T-cell (primary cell): ENCODE measurements around the gene AK4. TPM values are rescaled to one million over a fixed set of nuclear protein-coding genes. Genes with fewer than 3 reads are reported as not detected.

Source experiments
- ATAC-seq, 4 experiments: fragments of 200-7000 bp in 3 of 4; fragments of 150-1000 bp in 1 of 4; cut with Tn5 transposase; replicated peaks in 1 of 4; 1 replicate in 3 of 4; 2 replicates in 1 of 4; pipeline ENCODE4 v1.10.0; 2021; ENCODE audit warnings: moderate library complexity in 3 of 4, mild to moderate bottlenecking in 2 of 4, moderate number of reproducible peaks in 1 of 4
- CTCF ChIA-PET, 2 donors: fragments of 300-600 bp; sonication (Branson Sonifier 250); formaldehyde crosslinking; loops; one replicate each; lab custom pipeline; 2022; ENCODE audit warnings: antibody characterized with exemption in 2 of 2; lab: Charles Lee
- POLR2A ChIA-PET, 2 donors: fragments of 300-600 bp; sonication (Branson Sonifier 250); formaldehyde crosslinking; loops; one replicate each; lab custom pipeline; 2022; ENCODE audit warnings: antibody characterized with exemption in 2 of 2; lab: Charles Lee
- DNase-seq, 35 experiments: peaks; one replicate each; pipeline versions ENCODE4 v3.0.0 to v3.0.0-alpha.2; 2013 to 2023
- H3K27ac ChIP-seq: one replicate; pipeline ENCODE4 v1.5.1; 2013; ENCODE audit warnings: low read length
- H3K27me3 ChIP-seq, 2 experiments: replicated peaks in 1 of 2; 1 replicate in 1 of 2; 2 replicates in 1 of 2; pipeline versions ENCODE4 v1.6.1 to v1.7.0; 2013; ENCODE audit warnings: low read length in 1 of 2, mixed read lengths in 1 of 2; ENCODE audit not compliant: control insufficient read depth in 2 of 2, insufficient read depth in 2 of 2; ENCODE audit errors: extremely low read depth in 1 of 2
- H3K36me3 ChIP-seq, 2 donors: 1 replicate in 1 of 2; 2 replicates in 1 of 2; pipeline versions ENCODE4 v1.6.1 to v1.7.0; 2013; ENCODE audit warnings: low read length in 1 of 2; ENCODE audit not compliant: control insufficient read depth in 2 of 2, insufficient read depth in 1 of 2; ENCODE audit errors: extremely low read depth in 1 of 2
- H3K4me1 ChIP-seq, 2 experiments: 1 replicate in 1 of 2; 2 replicates in 1 of 2; pipeline versions ENCODE4 v1.6.1 to v1.7.0; 2013; ENCODE audit warnings: low read length in 2 of 2, mixed read lengths in 1 of 2; ENCODE audit not compliant: insufficient read depth in 2 of 2, control insufficient read depth in 1 of 2; ENCODE audit errors: extremely low read depth in 1 of 2
- H3K4me3 ChIP-seq, 2 donors: 1 replicate in 1 of 2; 2 replicates in 1 of 2; pipeline versions ENCODE4 v1.5.1 to v1.7.0; 2013; ENCODE audit warnings: mild to moderate bottlenecking in 2 of 2, low read length in 1 of 2, moderate library complexity in 1 of 2; ENCODE audit not compliant: control insufficient read depth in 1 of 2; ENCODE audit errors: extremely low read depth in 1 of 2
- H3K9me3 ChIP-seq: 2 replicates; pipeline ENCODE4 v1.7.0; 2013
- H3K27ac Mint-ChIP-seq, 2 donors: one replicate each; pipeline ENCODE4 v1.8.0; 2020 to 2021; ENCODE audit warnings: mild to moderate bottlenecking in 2 of 2, mixed read lengths in 2 of 2
- H3K27me3 Mint-ChIP-seq, 2 donors: one replicate each; pipeline ENCODE4 v1.8.0; 2021 to 2022; ENCODE audit warnings: mixed read lengths in 2 of 2
- H3K36me3 Mint-ChIP-seq: one replicate; pipeline ENCODE4 v1.8.0; 2021; ENCODE audit warnings: mixed read lengths
- H3K4me1 Mint-ChIP-seq, 3 donors: one replicate each; pipeline ENCODE4 v1.8.0; 2020 to 2022; ENCODE audit warnings: mixed read lengths in 3 of 3, mild to moderate bottlenecking in 1 of 3
- H3K4me3 Mint-ChIP-seq, 3 donors: one replicate each; pipeline ENCODE4 v1.8.0; 2020 to 2022; ENCODE audit warnings: mild to moderate bottlenecking in 3 of 3, mixed read lengths in 3 of 3, moderate library complexity in 3 of 3
- H3K9me3 Mint-ChIP-seq, 3 donors: one replicate each; pipeline ENCODE4 v1.8.0; 2020 to 2022; ENCODE audit warnings: mixed read lengths in 3 of 3
- WGBS: methylation state at CpG from one replicate; pipeline ENCODE4 v1.1.5; 2013; ENCODE audit warnings: missing lambda C conversion rate; ENCODE audit not compliant: insufficient coverage; 5-methylcytosine and 5-hydroxymethylcytosine counted together
- total RNA-seq, 35 experiments: library from RNA in 6 of 35; stranded (reverse) in 6 of 35; fragments of 120-200 nt in 1 of 35; gene quantifications; one replicate each; pipeline versions ENCODE4 v1.2.1 to v1.2.4 and lab custom pipeline; 2013 to 2026

Gene AK4
- total RNA-seq, 5 donors from 2014 or later (not counting 1 experiment from before 2014, with no cell fraction given): 0.18 to 2.4 (median 1.1) TPM

DNA sequence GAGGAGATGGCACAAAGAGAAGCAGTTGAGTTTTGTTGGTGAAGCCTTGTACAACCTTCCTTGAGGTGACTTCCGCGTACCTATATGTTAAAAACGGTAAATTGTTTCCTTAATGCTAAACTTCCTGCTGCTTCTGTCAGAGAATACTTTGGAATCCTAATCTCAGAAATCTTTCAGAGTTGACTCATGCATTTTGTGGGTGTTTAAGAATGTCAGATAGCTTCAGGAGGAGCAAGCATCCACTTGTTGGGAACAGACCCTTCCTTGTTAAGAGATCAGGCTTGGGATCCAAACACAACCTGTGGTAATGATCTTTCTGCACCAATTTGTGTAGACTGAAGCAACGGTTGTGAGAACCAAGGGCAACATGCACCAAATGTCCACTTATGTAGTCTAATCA lies 29.5 kb downstream of the AK4 start:
- 85% methylated on average over 3 of the region's 4 CpGs for WGBS
- no peaks in the 10 kb centered on the region for H3K9me3 ChIP-seq
- Mint-ChIP-seq H3K9me3 (no peaks in the 10 kb centered on the region), H3K27me3 (peaks cover 5 to 9% of the 10 kb centered on the region in 2 donors), H3K27ac (no peak overlapping the region), H3K4me3 (no peak overlapping the region), H3K36me3 (no peaks in the 10 kb centered on the region), H3K4me1 (no peaks in the 10 kb centered on the region)
- ATAC-seq: no peak
- H3K4me3 ChIP-seq: no peak overlapping the region
- H3K27ac ChIP-seq: no peak overlapping the region
- POLR2A ChIA-PET: no interaction called here
- no peaks in the 10 kb centered on the region for H3K27me3 ChIP-seq
- CTCF ChIA-PET: no interaction called here
- no peak for DNase-seq
- no peaks in the 10 kb centered on the region for H3K36me3 ChIP-seq
- H3K4me1 ChIP-seq: no peaks in the 10 kb centered on the region

GRCh38 chr1:65178235-65178634 lies 30.2 kb downstream of the AK4 start:
- 84% methylated on average over 4 of the region's 5 CpGs for WGBS
- no peak for ATAC-seq
- Mint-ChIP-seq H3K4me1 (no peaks in the 10 kb centered on the region), H3K27me3 (peaks cover 5 to 9% of the 10 kb centered on the region in 2 donors), H3K27ac (no peak overlapping the region), H3K36me3 (no peaks in the 10 kb centered on the region), H3K4me3 (no peak overlapping the region), H3K9me3 (no peaks in the 10 kb centered on the region)
- H3K27me3 ChIP-seq: no peaks in the 10 kb centered on the region
- H3K36me3 ChIP-seq: no peaks in the 10 kb centered on the region
- ChIA-PET POLR2A (no interaction called here), CTCF (no interaction called here)
- no peaks in the 10 kb centered on the region for H3K4me1 ChIP-seq
- DNase-seq: no peak
- H3K27ac ChIP-seq: no peak overlapping the region
- H3K9me3 ChIP-seq: no peaks in the 10 kb centered on the region
- no peak overlapping the region for H3K4me3 ChIP-seq

DNA sequence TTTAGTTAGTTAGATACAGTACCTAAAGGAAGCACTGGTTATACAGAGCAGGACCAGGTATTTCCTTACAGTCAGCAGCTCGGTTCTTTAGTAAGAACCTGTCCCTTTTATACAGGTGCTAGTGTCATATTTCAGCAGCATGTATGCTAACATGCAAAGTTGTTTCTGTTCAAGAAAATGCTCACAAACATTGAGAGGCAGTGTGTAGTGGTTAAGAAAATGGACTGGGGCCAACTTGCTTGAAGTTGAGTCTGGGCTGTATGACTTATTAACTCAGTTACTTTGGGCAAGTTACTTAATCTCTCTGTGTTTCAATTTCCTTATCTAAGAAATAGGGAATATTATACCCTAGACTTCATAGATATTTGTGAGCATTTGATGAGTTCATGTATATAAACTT lies 31.1 kb downstream of the AK4 start:
- Mint-ChIP-seq H3K27ac (no peak overlapping the region), H3K4me3 (no peak overlapping the region), H3K4me1 (no peaks in the 10 kb centered on the region), H3K27me3 (peaks cover 5 to 9% of the 10 kb centered on the region in 2 donors), H3K36me3 (no peaks in the 10 kb centered on the region), H3K9me3 (no peaks in the 10 kb centered on the region)
- H3K4me1 ChIP-seq: no peaks in the 10 kb centered on the region
- no peaks in the 10 kb centered on the region for H3K9me3 ChIP-seq
- POLR2A ChIA-PET: no interaction called here
- WGBS: 100% methylated on average over 1 of the region's 1 CpG
- ATAC-seq (no peak), DNase-seq (no peak)
- H3K36me3 ChIP-seq: no peaks in the 10 kb centered on the region
- H3K27me3 ChIP-seq: no peaks in the 10 kb centered on the region
- H3K4me3 ChIP-seq: no peak overlapping the region
- CTCF ChIA-PET: no interaction called here
- H3K27ac ChIP-seq: no peak overlapping the region

DNA sequence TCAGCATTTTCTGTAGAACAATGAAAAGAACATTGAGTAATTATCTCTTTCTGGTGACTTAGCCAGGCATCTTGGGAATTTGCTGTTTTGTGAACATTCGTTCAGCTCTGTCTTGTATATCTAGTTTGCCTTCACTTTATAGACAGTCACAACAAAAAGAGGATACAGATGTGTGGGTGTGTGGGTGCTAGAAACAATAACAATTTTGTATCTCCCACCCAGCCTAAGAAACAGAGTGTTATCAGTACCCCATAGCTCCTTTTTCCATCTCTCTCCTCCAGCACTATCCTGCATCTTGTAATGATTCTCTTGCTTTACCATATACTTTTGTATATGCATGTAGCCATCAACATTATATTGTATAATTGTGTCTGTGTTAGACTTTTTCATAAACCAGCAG lies 33.0 kb downstream of the AK4 start:
- Histone ChIP-seq H3K9me3 (no peaks in the 10 kb centered on the region), H3K36me3 (no peaks in the 10 kb centered on the region), H3K27me3 (no peaks in the 10 kb centered on the region), H3K4me3 (no peak overlapping the region), H3K27ac (no peak overlapping the region), H3K4me1 (no peaks in the 10 kb centered on the region)
- Mint-ChIP-seq H3K9me3 (no peaks in the 10 kb centered on the region), H3K4me1 (no peaks in the 10 kb centered on the region), H3K4me3 (no peak overlapping the region), H3K27ac (no peak overlapping the region), H3K27me3 (peaks cover 2 to 8% of the 10 kb centered on the region in 2 donors), H3K36me3 (no peaks in the 10 kb centered on the region)
- ATAC-seq: no peak
- DNase-seq: no peak
- ChIA-PET POLR2A (interaction anchor here in 1 of 2 donors (0.5 kb wide), 1 partner anchor 934 kb away, joined by 12 read pairs; no protein-coding TSS in a partner anchor), CTCF (interaction anchor here in 1 of 2 donors (0.7 kb wide), 1 partner anchor 112 kb away, joined by 3 read pairs; no protein-coding TSS in a partner anchor)
- WGBS: no CpG with 5 or more reads among the region's 1 CpG

GRCh38 chr1:65182658-65183268 lies 34.8 kb downstream of the AK4 start:
- H3K4me3 Mint-ChIP-seq: no peak overlapping the region
- no peaks in the 10 kb centered on the region for H3K9me3 ChIP-seq
- no peaks in the 10 kb centered on the region for H3K36me3 Mint-ChIP-seq
- no peaks in the 10 kb centered on the region for H3K4me1 Mint-ChIP-seq
- H3K4me1 ChIP-seq: no peaks in the 10 kb centered on the region
- no peak overlapping the region for H3K27ac Mint-ChIP-seq
- POLR2A ChIA-PET: no interaction called here
- WGBS: no CpG with 5 or more reads among the region's 2 CpGs
- CTCF ChIA-PET: no interaction called here
- ATAC-seq (no peak), DNase-seq (no peak)
- peaks cover 0 to 2% of the 10 kb centered on the region in 2 donors for H3K27me3 Mint-ChIP-seq
- no peaks in the 10 kb centered on the region for H3K27me3 ChIP-seq
- H3K9me3 Mint-ChIP-seq: no peaks in the 10 kb centered on the region
- H3K27ac ChIP-seq: no peak overlapping the region
- H3K36me3 ChIP-seq: no peaks in the 10 kb centered on the region
- H3K4me3 ChIP-seq: no peak overlapping the region

- DNase-seq (no peak), ATAC-seq (no peak)
- Mint-ChIP-seq H3K27ac (no peak overlapping the region), H3K27me3 (peaks cover 0 to 8% of the 10 kb centered on the region in 2 donors), H3K4me3 (no peak overlapping the region), H3K36me3 (no peaks in the 10 kb centered on the region), H3K4me1 (no peaks in the 10 kb centered on the region), H3K9me3 (no peaks in the 10 kb centered on the region)
- Histone ChIP-seq H3K4me3 (no peak overlapping the region), H3K4me1 (no peaks in the 10 kb centered on the region), H3K36me3 (no peaks in the 10 kb centered on the region), H3K27ac (no peak overlapping the region), H3K27me3 (peaks cover 0 to 5% of the 10 kb centered on the region in 2 experiments), H3K9me3 (no peaks in the 10 kb centered on the region)
- no CpG with 5 or more reads among the region's 2 CpGs for WGBS
- POLR2A ChIA-PET: interaction anchor here in 1 of 2 donors (0.6 kb wide), 1 partner anchor 17 kb away, joined by 3 read pairs; no protein-coding TSS in a partner anchor
- CTCF ChIA-PET: interaction anchor here in 1 of 2 donors (0.7 to 0.9 kb wide), 2 partner anchors 11 to 329 kb away, joined by 4 to 5 read pairs; no protein-coding TSS in a partner anchor
These were observed 41.6 kb downstream of the AK4 start for GRCh38 chr1:65189576-65190115.
